Ovary (tissue), 3 donors: ENCODE results near the gene PHPT1.

Experiments used
- EP300 ChIP-seq: sonication (generic); formaldehyde crosslinking; IDR thresholded peaks from one replicate; pipeline ENCODE4 v1.6.1; 2017; ENCODE audit warnings: antibody characterized with exemption
- POLR2A ChIP-seq: fragments of 450-650 bp; IDR thresholded peaks from one replicate; pipeline ENCODE4 v1.6.1; 2017; ENCODE audit warnings: antibody characterized with exemption, mild to moderate bottlenecking, moderate library complexity
- TF ChIP-seq, protein P1 (sequence below), 3 donors: fragments of 450-650 bp in 2 of 3; fragments of 200-600 bp in 1 of 3; IDR thresholded peaks; one replicate each; pipeline versions ENCODE4 v1.5.1 to v1.8.0; 2016 to 2022; ENCODE audit warnings: antibody characterized with exemption in 3 of 3, mild to moderate bottlenecking in 1 of 3
- donor health status: DM: no; HTN: no; CAD: no.

GRCh38 chr9:136829981-136830885 is 19.0 kb upstream of the PHPT1 start:
- no peak for TF ChIP-seq EP300
- no peak for TF ChIP-seq POLR2A
- TF ChIP-seq, protein P1, sequence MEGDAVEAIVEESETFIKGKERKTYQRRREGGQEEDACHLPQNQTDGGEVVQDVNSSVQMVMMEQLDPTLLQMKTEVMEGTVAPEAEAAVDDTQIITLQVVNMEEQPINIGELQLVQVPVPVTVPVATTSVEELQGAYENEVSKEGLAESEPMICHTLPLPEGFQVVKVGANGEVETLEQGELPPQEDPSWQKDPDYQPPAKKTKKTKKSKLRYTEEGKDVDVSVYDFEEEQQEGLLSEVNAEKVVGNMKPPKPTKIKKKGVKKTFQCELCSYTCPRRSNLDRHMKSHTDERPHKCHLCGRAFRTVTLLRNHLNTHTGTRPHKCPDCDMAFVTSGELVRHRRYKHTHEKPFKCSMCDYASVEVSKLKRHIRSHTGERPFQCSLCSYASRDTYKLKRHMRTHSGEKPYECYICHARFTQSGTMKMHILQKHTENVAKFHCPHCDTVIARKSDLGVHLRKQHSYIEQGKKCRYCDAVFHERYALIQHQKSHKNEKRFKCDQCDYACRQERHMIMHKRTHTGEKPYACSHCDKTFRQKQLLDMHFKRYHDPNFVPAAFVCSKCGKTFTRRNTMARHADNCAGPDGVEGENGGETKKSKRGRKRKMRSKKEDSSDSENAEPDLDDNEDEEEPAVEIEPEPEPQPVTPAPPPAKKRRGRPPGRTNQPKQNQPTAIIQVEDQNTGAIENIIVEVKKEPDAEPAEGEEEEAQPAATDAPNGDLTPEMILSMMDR (IDR thresholded peaks at IDR 0.05) = no peak
